Transverse colon (tissue), 3 donors: ENCODE measurements around the gene DLX1.

Experiments
- CTCF ChIP-seq, 5 experiments: fragments of 200-600 bp in 3 of 5; fragments of 450-650 bp in 2 of 5; sonication (generic) in 3 of 5; IDR thresholded peaks; 1 replicate in 2 of 5; 2 replicates in 3 of 5; pipeline ENCODE4 v1.5.1; 2016 to 2017; ENCODE audit warnings: antibody characterized with exemption in 5 of 5, inconsistent platforms in 3 of 5, mild to moderate bottlenecking in 2 of 5, moderate library complexity in 1 of 5
- POLR2A ChIP-seq: fragments of 450-650 bp; IDR thresholded peaks from one replicate; pipeline ENCODE4 v1.6.1; 2016; ENCODE audit warnings: antibody characterized with exemption, mild to moderate bottlenecking, moderate library complexity

DNA sequence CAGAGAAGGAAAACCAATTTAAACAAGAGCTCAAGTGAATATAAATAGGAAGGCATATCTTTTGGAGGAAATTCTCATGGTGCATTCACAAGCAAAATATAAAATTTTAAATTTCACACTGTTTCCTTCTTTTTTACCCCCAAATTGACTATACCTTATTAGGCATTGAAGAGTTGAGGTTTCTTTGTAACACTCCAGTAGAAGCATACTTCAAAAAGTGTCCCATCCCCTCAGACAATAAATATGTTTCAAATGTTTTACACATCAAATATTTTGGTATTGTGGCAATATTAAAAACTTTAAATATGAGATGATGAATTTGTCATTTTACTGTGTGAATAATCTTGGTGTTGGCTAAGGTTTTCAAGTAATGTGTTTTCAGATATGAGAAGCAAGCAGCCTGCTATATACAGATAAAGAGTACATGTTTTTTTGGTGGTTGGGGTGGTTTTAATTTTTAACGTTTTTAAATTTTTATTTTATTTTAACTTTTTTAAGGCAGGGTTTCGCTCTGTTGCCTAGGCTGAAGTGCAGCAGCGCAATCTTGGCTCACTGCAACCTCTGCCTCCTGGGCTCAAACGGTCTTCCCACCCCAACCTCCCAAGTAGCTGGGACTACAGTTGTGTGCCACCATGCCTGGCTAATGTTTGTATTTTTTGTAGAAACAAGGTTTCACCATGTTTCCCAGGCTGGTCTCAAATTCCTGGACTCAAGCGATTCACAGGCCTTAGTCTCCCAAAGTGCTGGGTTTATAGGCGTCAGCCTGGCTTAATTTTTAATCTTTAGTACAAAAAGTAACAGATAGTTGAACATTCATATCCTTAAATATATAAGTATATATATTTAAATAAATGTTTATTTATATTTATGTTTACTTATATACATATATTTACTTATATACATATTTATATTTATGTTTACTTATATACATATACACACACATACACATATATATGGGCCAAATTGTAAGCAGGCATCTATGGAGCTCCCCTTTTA is 36.5 kb upstream of the DLX1 start:
- TF ChIP-seq POLR2A, result no peak
- TF ChIP-seq CTCF (IDR thresholded peaks at IDR 0.05), result no peak
